Heart right ventricle (tissue), 16 donors: ENCODE measurements around the gene LYSMD4. TPM values are rescaled to one million over a fixed set of nuclear protein-coding genes. Genes with fewer than 3 reads are reported as not detected.

Source experiments
- ATAC-seq, 8 donors: fragments of 200-7000 bp; cut with Tn5 transposase; one replicate each; pipeline ENCODE4 v1.9.1; 2020; ENCODE audit warnings: mild to moderate bottlenecking in 8 of 8, moderate library complexity in 8 of 8, moderate number of reproducible peaks in 1 of 8
- DNase-seq, 2 donors: peaks; one replicate each; pipeline ENCODE4 v3.0.0-alpha.2; 2020
- H3K27ac ChIP-seq, 10 donors: fragments of 200-600 bp; sonication (generic) in 2 of 10; one replicate each; pipeline versions ENCODE4 v1.5.0 to v1.8.0; 2020 to 2022; ENCODE audit warnings: mild to moderate bottlenecking in 3 of 10
- H3K27me3 ChIP-seq, 7 donors: fragments of 200-600 bp; one replicate each; pipeline ENCODE4 v1.8.0; 2021 to 2022; ENCODE audit warnings: mild to moderate bottlenecking in 2 of 7
- H3K36me3 ChIP-seq, 9 donors: fragments of 200-600 bp; sonication (generic) in 1 of 9; one replicate each; pipeline versions ENCODE4 v1.5.0 to v1.8.0; 2020 to 2022; ENCODE audit warnings: mild to moderate bottlenecking in 2 of 9
- H3K4me1 ChIP-seq, 9 donors: fragments of 200-600 bp; sonication (generic) in 1 of 9; one replicate each; pipeline versions ENCODE4 v1.5.0 to v1.8.0; 2020 to 2022; ENCODE audit warnings: mild to moderate bottlenecking in 4 of 9
- H3K4me3 ChIP-seq, 10 donors: fragments of 200-600 bp; sonication (generic) in 2 of 10; one replicate each; pipeline versions ENCODE4 v1.5.0 to v1.8.0; 2020 to 2022; ENCODE audit warnings: mild to moderate bottlenecking in 7 of 10, moderate library complexity in 2 of 10
- H3K9me3 ChIP-seq, 11 donors: fragments of 200-600 bp in 10 of 11; sonication (generic) in 2 of 11; one replicate each; pipeline versions ENCODE4 v1.5.0 to v1.8.0; 2013 to 2022; ENCODE audit warnings: mild to moderate bottlenecking in 2 of 11, control low read depth in 1 of 11, moderate library complexity in 1 of 11
- CTCF ChIP-seq, 9 donors: fragments of 200-600 bp; sonication (generic) in 2 of 9; IDR thresholded peaks; one replicate each; pipeline versions ENCODE4 v1.5.0 to v1.8.0; 2021 to 2022; ENCODE audit warnings: antibody characterized with exemption in 9 of 9, mild to moderate bottlenecking in 5 of 9, moderate library complexity in 1 of 9
- WGBS, 2 donors: extraction: QIAGEN DNeasy Blood & Tissue Kit; methylation state at CpG; one replicate each; pipeline ENCODE4 v1.1.7; 2013; ENCODE audit warnings: inconsistent platforms in 1 of 2; 5-methylcytosine and 5-hydroxymethylcytosine counted together
- intact Hi-C, 10 donors: fragments of 100-400 bp; cut with DNase I; formaldehyde crosslinking; loops; one replicate each; pipeline versions ENCODE4 v1.11.1 to v1.14.2; 2022
- polyA plus RNA-seq, 2 donors: library from polyadenylated mRNA; stranded (reverse); fragments of 200-250 nt; gene quantifications; one replicate each; pipeline ENCODE4 v1.2.3, GENCODE V29; 2013
- total RNA-seq, 10 donors: library from RNA; stranded (reverse); fragmentation: NEBNext Ultra II Directional in 3 of 10; extraction: Animal tissue kit (Norgen Biotek cat#: 25700) in 3 of 10; gene quantifications; one replicate each; pipeline versions ENCODE4 v1.2.1 to v1.2.4, GENCODE V29; 2021 to 2023
- donor health status: Arrhythmogenic right ventricular cardiomyopathy.
- donor health status: ischemic (EF 13 %, LVEDD 7.1; RV severe dilation, severe dysfunction).
- donor health status: healthy with polysubstance abuse.
- donor health status: DM: no; HTN: yes; CAD: no.
- donor health status: DM: no; HTN: no; CAD: no.
- donor health status: ischemic (EF 25% LVEDD 6.9; RV normal size, moderate dysfunction).
- donor health status: ischemic (EF 25% LVEDD 5.7; RV mildly dilated, moderate dysfunction).
- donor health status: healthy.
- donor health status: DM: yes; HTN: yes; CAD: no.
- donor health status: Ischemic cardiomyopathy.
- donor health status: ischemic (EF 35%, LVEDD 5.7; RV mildly dilated, moderate dysfunction).
- donor health status: nonischemic (EF 11% LVEDD 7.7; RV severe dilation, severe dysfunction).
- donor health status: DM: yes; HTN: yes; CAD: no.
- donor health status: PGD.
- donor health status: ischemic (EF 29% LVEDD 5.4; RV normal size, mild dysfunction).
- donor health status: nonischemic (EF 23%, LVEDD 6.1; RV moderate dilation, normal function).

Gene LYSMD4
- total and polyA plus RNA-seq, 12 donors: 6.4 to 16.7 (median 11.9) TPM

- WGBS, 2 donors: 77 to 80% methylated on average over 10 of the region's 10 CpGs
- intact Hi-C loops: loop anchor here in 9 of 10 donors (2.0 to 10.0 kb wide), 10 partner anchors 139 to 424 kb away; partner anchors contain the start of gene MEF2A (in 3 of the 9)
- TF ChIP-seq CTCF (IDR thresholded peaks at IDR 0.05): no peak
- no peak for ATAC-seq
- Histone ChIP-seq H3K27ac (peak overlapping the region in 8 of 10 donors; percentile 67 to 87 (median 70)), H3K9me3 (no peaks in the 10 kb centered on the region), H3K36me3 (peaks cover 0 to 38% (median 15%) of the 10 kb centered on the region in 9 donors), H3K4me3 (no peak overlapping the region), H3K27me3 (no peaks in the 10 kb centered on the region), H3K4me1 (peaks cover 12 to 87% (median 66%) of the 10 kb centered on the region in 9 donors)
- DNase-seq: no peak
These were observed 26.5 kb downstream of the LYSMD4 start for GRCh38 chr15:99706557-99707303.

GRCh38 chr15:99704444-99704838 lies 28.8 kb downstream of the LYSMD4 start:
- Histone ChIP-seq H3K4me3 (peak overlapping the region in 2 of 10 donors; percentile 3 to 13), H3K36me3 (peaks cover 0 to 16% (median 0%) of the 10 kb centered on the region in 9 donors), H3K9me3 (no peaks in the 10 kb centered on the region), H3K4me1 (peaks cover 11 to 76% (median 55%) of the 10 kb centered on the region in 9 donors), H3K27me3 (no peaks in the 10 kb centered on the region), H3K27ac (peak overlapping the region; percentile 59 to 92 (median 83))
- peak in 1 of 2 donors; percentile 78 for DNase-seq
- peak; percentile 52 to 88 (median 80) for ATAC-seq
- intact Hi-C loops: loop anchor here in 8 of 10 donors (2.0 to 10.0 kb wide), 10 partner anchors 122 to 418 kb away; partner anchors contain the start of gene MEF2A (in 5 of the 8)
- 32% methylated on average over 3 of the region's 3 CpGs for WGBS, 2 donors
- peak; percentile 44 to 87 (median 79) for TF ChIP-seq CTCF (IDR thresholded peaks at IDR 0.05)

- Histone ChIP-seq H3K36me3 (peaks cover 0 to 16% (median 0%) of the 10 kb centered on the region in 9 donors), H3K9me3 (no peaks in the 10 kb centered on the region), H3K4me1 (peaks cover 5 to 70% (median 50%) of the 10 kb centered on the region in 9 donors), H3K27me3 (no peaks in the 10 kb centered on the region), H3K4me3 (peak overlapping the region in 4 of 10 donors; percentile 0 to 20 (median 8)), H3K27ac (peak overlapping the region; percentile 59 to 92 (median 83))
- WGBS, 2 donors: 8 to 12% methylated on average over 7 of the region's 7 CpGs
- peak in 1 of 2 donors; percentile 52 for DNase-seq
- intact Hi-C loops: loop anchor here in 8 of 10 donors (2.0 to 10.0 kb wide), 10 partner anchors 122 to 417 kb away; partner anchors contain the start of gene MEF2A (in 5 of the 8)
- TF ChIP-seq CTCF (IDR thresholded peaks at IDR 0.05): peak; percentile 51 to 78 (median 63)
- ATAC-seq: peak; percentile 42 to 85 (median 70)
These were observed 29.4 kb downstream of the LYSMD4 start for GRCh38 chr15:99703603-99704443.
